Spleen (tissue), 11 donors: ENCODE measurements around the gene PPBP. TPM values are rescaled to one million over a fixed set of nuclear protein-coding genes. Genes with fewer than 3 reads are reported as not detected.

Source experiments
- DNase-seq: peaks from one replicate; pipeline ENCODE4 v3.0.0-alpha.2; 2020
- H3K27ac ChIP-seq, 8 donors: fragments of 200-600 bp; sonication (generic) in 7 of 8; 1 replicate in 4 of 8; 2 replicates in 4 of 8; pipeline versions ENCODE4 v1.5.0 to v1.8.0; 2016 to 2021; ENCODE audit warnings: inconsistent platforms in 4 of 8, mild to moderate bottlenecking in 4 of 8, moderate library complexity in 1 of 8
- H3K27me3 ChIP-seq, 7 donors: fragments of 200-600 bp; sonication (generic) in 6 of 7; replicated peaks in 1 of 7; 1 replicate in 4 of 7; 2 replicates in 3 of 7; pipeline versions ENCODE4 v1.5.0 to v1.8.0; 2016 to 2021; ENCODE audit warnings: inconsistent platforms in 3 of 7, mild to moderate bottlenecking in 1 of 7
- H3K36me3 ChIP-seq, 6 donors: fragments of 200-600 bp; sonication (generic) in 5 of 6; 1 replicate in 4 of 6; 2 replicates in 2 of 6; pipeline versions ENCODE4 v1.5.0 to v1.8.0; 2016 to 2021; ENCODE audit warnings: inconsistent platforms in 2 of 6
- H3K4me1 ChIP-seq, 6 donors: fragments of 200-600 bp; sonication (generic) in 5 of 6; 1 replicate in 3 of 6; 2 replicates in 3 of 6; pipeline versions ENCODE4 v1.5.0 to v1.8.0; 2016 to 2021; ENCODE audit warnings: inconsistent platforms in 3 of 6
- H3K4me3 ChIP-seq, 8 donors: fragments of 200-600 bp; sonication (generic) in 7 of 8; 1 replicate in 4 of 8; 2 replicates in 4 of 8; pipeline versions ENCODE4 v1.5.0 to v1.8.0; 2016 to 2021; ENCODE audit warnings: inconsistent platforms in 4 of 8, mild to moderate bottlenecking in 4 of 8, moderate library complexity in 2 of 8
- H3K9me3 ChIP-seq, 8 donors: fragments of 200-600 bp; sonication (generic) in 7 of 8; 1 replicate in 4 of 8; 2 replicates in 4 of 8; pipeline versions ENCODE4 v1.5.0 to v1.8.0; 2016 to 2021; ENCODE audit warnings: inconsistent platforms in 4 of 8
- CTCF ChIP-seq, 11 experiments: fragments of 200-600 bp in 7 of 11; fragments of 450-650 bp in 4 of 11; sonication (generic) in 4 of 11; IDR thresholded peaks in 8 of 11; conservative IDR thresholded peaks in 3 of 11; 1 replicate in 7 of 11; 2 replicates in 4 of 11; pipeline versions ENCODE4 v1.4.0 to v1.8.0; 2016 to 2021; ENCODE audit warnings: antibody characterized with exemption in 11 of 11, inconsistent platforms in 4 of 11, mild to moderate bottlenecking in 1 of 11
- POLR2A ChIP-seq, 3 donors: fragments of 450-650 bp; IDR thresholded peaks; one replicate each; pipeline ENCODE4 v1.5.1; 2017; ENCODE audit warnings: antibody characterized with exemption in 3 of 3, mild to moderate bottlenecking in 1 of 3
- POLR2AphosphoS5 ChIP-seq, 3 donors: sonication (generic); formaldehyde crosslinking; IDR thresholded peaks; one replicate each; pipeline ENCODE4 v1.5.1; 2017; ENCODE audit warnings: antibody characterized with exemption in 3 of 3
- WGBS, 5 donors: extraction: QIAGEN DNeasy Blood & Tissue Kit in 3 of 5; methylation state at CpG; one replicate each; pipeline versions ENCODE4 v1.1.5 to v1.1.7; 2013 to 2018; 5-methylcytosine and 5-hydroxymethylcytosine counted together
- intact Hi-C: fragments of 100-400 bp; cut with DNase I; formaldehyde crosslinking; loops from one replicate; pipeline ENCODE4 v1.15.0; 2023; ENCODE audit warnings: low total_unique reads
- polyA plus RNA-seq, 3 donors: library from polyadenylated mRNA; stranded (reverse); fragments of 200-250 nt; gene quantifications; one replicate each; pipeline ENCODE4 v1.2.1, GENCODE V29; 2013
- total RNA-seq, 7 donors: library from RNA; depleted of rRNA in 3 of 7; stranded (reverse); fragments of >200 nt in 3 of 7; fragmentation: NEBNext Ultra II Directional in 4 of 7; extraction: Animal tissue kit (Norgen Biotek cat#: 25700) in 4 of 7; gene quantifications; one replicate each; pipeline versions ENCODE4 v1.1.0 to v1.2.1, GENCODE V29; 2016 to 2021
- donor health status: healthy with polysubstance abuse.
- donor health status: DM: no; HTN: no; CAD: no; lungs with moderate emphysema.
- donor health status: DM: no; HTN: no; CAD: no.
- donor health status: Bipolar disorder and iron deficiency.
- donor health status: healthy.
- donor health status: DM: no; HTN: no; CAD: no.
- donor health status: DM: yes; HTN: yes; CAD: no.

PPBP gene
- total and polyA plus RNA-seq, 10 donors, result 12.9 to 232 (median 102) TPM

DNA sequence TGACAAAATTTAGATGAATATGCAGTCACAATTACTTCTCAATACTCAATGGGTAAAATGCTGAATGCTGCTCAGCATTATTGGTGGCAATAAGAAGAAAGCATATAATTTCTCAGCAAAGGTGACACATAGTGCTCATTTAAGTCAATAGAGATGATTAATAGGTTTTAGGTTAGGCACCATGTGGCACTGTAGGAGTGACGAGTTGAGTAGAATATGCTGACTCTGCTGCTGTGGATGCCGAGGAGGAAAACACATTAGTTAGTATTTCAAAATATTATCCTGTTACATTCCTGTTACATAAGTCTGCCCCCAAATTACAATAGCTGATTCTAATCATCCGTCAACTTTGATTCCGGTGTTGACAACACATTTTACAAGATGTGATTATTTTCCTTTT, 24.1 kb upstream of the PPBP start:
- intact Hi-C loops, result no loop called here
- Histone ChIP-seq H3K4me3 (no peak overlapping the region), H3K27ac (no peak overlapping the region), H3K36me3 (no peaks in the 10 kb centered on the region), H3K27me3 (no peaks in the 10 kb centered on the region), H3K4me1 (no peaks in the 10 kb centered on the region), H3K9me3 (no peaks in the 10 kb centered on the region)
- 52 to 79% (median 63%) methylated on average over 4 of the region's 4 CpGs for WGBS, 5 donors
- DNase-seq, result no peak
- TF ChIP-seq POLR2AphosphoS5 (IDR thresholded peaks at IDR 0.05) (no peak), CTCF (IDR thresholded peaks at IDR 0.05 in 8 of 11, conservative IDR thresholded peaks at IDR 0.05 in 3 of 11) (no peak), POLR2A (IDR thresholded peaks at IDR 0.05) (no peak)

GRCh38 chr4:74009307-74009706, 21.3 kb upstream of the PPBP start:
- H3K27ac ChIP-seq, result no peak overlapping the region
- no peaks in the 10 kb centered on the region for H3K27me3 ChIP-seq
- intact Hi-C loops, result no loop called here
- H3K9me3 ChIP-seq, result no peaks in the 10 kb centered on the region
- no peak for DNase-seq
- TF ChIP-seq POLR2A (IDR thresholded peaks at IDR 0.05) (no peak), CTCF (IDR thresholded peaks at IDR 0.05 in 8 of 11, conservative IDR thresholded peaks at IDR 0.05 in 3 of 11) (no peak), POLR2AphosphoS5 (IDR thresholded peaks at IDR 0.05) (no peak)
- WGBS, 5 donors, result 71 to 91% (median 83%) methylated on average over 3 of the region's 3 CpGs
- no peak overlapping the region for H3K4me3 ChIP-seq
- H3K36me3 ChIP-seq, result no peaks in the 10 kb centered on the region
- no peaks in the 10 kb centered on the region for H3K4me1 ChIP-seq

- intact Hi-C loops, result no loop called here
- Histone ChIP-seq H3K27ac (no peak overlapping the region), H3K4me1 (no peaks in the 10 kb centered on the region), H3K4me3 (no peak overlapping the region), H3K9me3 (no peaks in the 10 kb centered on the region), H3K36me3 (no peaks in the 10 kb centered on the region), H3K27me3 (no peaks in the 10 kb centered on the region)
- TF ChIP-seq POLR2AphosphoS5 (IDR thresholded peaks at IDR 0.05), result no peak
- WGBS, 5 donors, result 78 to 92% (median 82%) methylated on average over 2 of the region's 2 CpGs
- DNase-seq, result no peak
Observed at GRCh38 chr4:74006009-74006476, 18.1 kb upstream of the PPBP start.

DNA sequence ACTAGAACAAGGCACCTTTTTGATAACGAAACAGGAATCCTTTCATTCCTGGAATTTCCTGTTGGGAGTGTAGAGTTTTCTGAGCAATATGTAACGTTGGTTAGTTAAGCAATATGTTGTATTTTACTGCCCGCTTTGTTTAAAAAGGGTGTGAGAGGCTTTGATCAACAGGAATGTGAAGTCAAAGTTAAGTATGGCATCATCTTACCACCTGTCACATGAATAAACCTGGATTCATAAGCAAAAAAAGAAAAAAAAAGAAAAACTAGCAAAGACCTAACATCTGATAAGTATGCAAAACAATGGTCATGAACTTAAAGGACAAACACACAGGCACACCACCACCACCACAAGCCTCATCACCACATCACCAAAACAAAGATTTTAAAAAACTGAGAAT, 17.5 kb upstream of the PPBP start:
- intact Hi-C loops, result no loop called here
- no peak overlapping the region for H3K4me3 ChIP-seq
- no peak for DNase-seq

More for the DNA sequence above, 17.5 kb upstream of the PPBP start:
- no peaks in the 10 kb centered on the region for H3K4me1 ChIP-seq
- TF ChIP-seq POLR2AphosphoS5 (IDR thresholded peaks at IDR 0.05) (no peak), CTCF (IDR thresholded peaks at IDR 0.05 in 8 of 11, conservative IDR thresholded peaks at IDR 0.05 in 3 of 11) (no peak)
- H3K27me3 ChIP-seq, result no peaks in the 10 kb centered on the region
- 42 to 72% (median 56%) methylated on average over 3 of the region's 3 CpGs for WGBS, 5 donors
- H3K9me3 ChIP-seq, result no peaks in the 10 kb centered on the region
- H3K36me3 ChIP-seq, result no peaks in the 10 kb centered on the region
- no peak overlapping the region for H3K27ac ChIP-seq
